GM21526 (cell line): ENCODE data around the gene CYP24A1.

Source experiments
- ATAC-seq: cut with Tn5 transposase; IDR thresholded peaks from one replicate; pipeline ENCODE4 v1.9.1; 2021; ENCODE audit warnings: moderate library complexity; ENCODE audit not compliant: unreplicated experiment, low FRiP score

CYP24A1 gene

DNA sequence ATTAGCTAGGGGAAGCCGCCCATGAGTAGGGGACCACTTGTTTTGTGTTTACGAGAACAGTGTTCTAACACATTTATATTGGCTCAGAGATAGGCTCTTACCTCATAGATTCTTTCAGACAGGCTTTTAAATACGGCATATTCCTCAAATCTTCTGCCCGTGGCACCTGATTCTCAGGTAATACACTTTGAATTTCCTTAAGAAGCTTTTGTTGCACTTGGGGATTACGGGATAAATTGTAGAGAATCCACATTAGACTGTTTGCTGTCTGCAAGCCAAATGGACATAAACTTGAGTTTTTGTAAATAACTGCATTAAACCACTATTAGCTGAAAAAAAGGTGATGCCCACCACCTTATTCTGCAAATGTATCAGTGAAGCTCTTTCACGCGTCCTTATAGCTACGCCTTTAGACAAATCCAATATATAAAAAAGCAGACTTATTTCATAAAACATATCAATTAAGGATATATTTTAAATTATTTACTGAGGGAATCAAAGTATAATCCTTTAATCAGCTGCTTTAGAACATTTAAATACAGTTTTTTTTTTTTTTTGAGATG lies 14.8 kb downstream of the CYP24A1 start:
- ATAC-seq, result no peak

DNA sequence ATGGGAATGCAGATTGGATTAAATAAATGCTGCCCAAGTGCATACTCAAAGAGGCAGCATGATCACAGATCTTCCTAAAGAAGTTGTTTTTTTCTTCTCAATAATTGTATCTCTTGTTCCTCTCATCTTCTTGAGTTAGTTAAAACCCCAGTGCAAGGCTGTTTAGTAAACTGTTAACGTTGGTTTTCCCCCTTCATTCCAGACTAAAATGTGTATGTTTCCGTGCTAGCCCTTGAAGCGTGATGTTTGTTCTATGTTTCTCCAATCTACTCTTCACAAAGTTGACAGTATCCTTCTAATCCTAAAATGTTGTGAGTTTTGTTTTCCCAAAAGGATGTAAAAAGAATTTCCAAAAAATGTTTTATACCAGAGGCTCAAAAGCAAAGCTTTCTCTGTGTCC lies 15.6 kb downstream of the CYP24A1 start:
- ATAC-seq, result no peak

DNA sequence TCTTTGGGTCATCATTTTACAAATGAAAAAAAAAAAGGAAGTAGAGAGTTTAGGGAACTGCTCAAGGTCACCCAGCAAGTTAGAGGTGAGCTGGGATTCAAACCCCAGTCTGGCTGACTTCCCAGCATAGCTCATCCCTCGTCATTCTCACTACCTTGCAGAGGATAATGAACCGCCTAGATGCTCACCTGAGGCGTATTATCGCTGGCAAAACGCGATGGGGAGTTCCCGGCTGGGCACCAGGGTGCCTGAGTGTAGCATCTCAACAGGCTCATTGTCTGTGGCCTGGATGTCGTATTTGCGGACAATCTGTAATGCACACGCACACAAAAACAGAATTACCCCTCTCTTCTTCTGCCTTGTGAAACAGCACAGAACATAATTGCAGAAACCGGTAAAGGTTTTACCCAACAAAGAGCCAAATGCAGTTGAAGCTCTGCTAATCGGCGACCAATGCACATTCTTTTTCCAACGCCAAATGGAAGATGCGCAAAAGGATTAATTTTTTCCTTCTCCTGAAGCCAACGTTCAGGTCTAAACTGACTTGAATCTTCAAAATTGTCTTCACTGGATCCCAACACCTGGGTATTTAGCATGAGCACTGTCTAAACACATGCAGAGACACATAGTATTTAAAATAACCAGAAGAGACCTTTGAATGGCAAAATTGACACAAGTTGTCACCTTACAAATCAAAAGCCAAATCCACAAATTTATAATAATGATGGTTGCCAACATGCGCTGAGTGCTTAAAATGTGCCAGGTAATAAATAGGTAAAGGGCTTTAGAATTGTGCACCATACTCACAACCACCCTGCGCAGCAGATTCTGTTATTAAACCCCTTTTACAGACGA lies 16.6 kb downstream of the CYP24A1 start:
- ATAC-seq, result no peak

DNA sequence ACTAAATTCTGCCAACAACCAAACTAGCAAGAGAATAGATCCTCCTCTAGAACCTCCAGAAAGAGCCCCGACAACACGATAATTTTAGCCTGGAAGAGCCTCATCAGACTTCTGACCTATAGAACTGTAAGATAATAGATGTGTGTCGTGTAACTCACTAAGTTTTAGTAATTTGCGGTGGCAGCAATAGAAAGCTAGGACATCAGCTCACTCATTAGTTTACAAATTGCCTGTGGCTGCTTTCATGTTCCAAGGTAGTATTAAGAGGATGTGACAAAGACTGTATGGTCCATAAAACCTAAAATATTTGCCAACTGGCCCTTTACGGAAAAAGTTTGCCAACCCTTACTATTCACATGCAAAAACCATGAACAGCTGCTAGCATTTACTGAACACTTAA lies 17.3 kb downstream of the CYP24A1 start:
- ATAC-seq, result no peak

DNA sequence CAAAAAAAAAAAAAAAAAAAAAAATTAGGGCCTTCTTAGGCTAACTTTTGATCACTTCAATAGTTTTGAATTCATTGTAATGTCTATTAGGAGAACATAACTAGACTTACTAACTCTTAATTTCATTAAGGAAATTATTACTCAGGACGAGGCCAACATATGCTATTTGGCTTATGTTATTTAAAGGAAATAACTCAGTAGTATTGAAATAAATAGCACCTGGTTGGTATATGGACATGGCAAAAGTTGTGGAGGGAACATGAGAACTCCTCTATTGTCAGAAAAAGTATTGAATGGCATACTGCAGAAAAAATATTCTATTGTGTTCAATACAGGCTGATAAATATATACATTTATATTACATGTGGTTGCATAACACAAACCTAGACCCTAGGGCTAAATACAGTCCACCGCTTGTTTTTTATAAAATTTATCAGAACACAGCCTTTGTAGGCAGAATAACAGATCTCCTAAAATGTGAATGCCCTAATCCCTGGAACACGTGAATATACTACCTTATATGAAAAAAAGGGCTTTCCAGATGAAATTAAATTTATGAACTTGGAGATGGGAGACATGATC lies 18.0 kb downstream of the CYP24A1 start:
- no peak for ATAC-seq

DNA sequence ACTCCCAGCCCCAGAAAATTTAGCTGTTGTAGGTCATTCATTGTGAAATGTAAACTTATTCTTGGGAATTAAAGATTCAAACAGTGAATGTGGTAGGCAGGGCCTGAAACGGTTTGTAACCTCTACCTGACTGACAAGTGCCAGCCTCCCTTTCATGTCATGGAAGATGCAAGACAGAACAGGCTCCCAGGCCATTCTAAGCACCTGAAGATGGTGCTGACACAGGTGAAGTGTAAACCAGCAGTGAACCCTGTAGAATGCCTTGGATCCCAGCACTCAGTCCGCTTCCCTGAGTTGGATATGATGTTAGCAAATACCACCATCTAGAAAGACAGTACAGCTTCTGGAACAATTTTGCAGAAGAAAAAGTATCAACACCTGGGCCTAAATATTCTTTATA lies 19.3 kb downstream of the CYP24A1 start:
- no peak for ATAC-seq

DNA sequence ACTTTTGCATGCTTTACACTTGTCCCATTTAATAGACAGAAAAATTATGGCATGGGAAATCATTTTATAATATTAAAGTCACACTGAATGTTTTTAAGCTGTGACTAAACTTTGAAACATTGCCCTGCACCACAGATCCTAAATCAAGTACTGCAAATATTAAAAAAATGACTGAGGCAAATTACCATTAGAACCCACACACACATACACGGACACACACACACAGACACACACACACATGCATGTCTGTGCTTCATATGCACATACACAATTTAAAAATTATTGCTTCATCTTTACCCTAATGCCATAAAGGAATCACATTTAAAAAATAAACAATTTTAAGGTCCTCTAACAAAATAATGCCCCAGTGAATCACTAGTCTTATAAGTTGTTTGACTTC lies 19.9 kb downstream of the CYP24A1 start:
- no peak for ATAC-seq

DNA sequence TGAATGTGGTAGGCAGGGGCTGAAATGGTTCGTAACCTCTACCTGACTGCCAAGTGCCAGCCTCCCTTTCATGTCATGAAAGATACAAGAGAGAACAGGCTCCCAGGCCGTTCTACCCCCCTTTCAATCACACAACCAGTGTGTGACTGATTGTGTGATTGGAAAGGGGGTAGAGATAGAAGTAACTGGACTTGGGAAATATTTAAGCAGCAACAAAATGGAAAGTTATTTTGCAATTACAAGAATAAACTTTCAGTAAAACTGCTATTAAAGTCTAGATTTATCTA lies 20.8 kb downstream of the CYP24A1 start:
- ATAC-seq, result no peak

DNA sequence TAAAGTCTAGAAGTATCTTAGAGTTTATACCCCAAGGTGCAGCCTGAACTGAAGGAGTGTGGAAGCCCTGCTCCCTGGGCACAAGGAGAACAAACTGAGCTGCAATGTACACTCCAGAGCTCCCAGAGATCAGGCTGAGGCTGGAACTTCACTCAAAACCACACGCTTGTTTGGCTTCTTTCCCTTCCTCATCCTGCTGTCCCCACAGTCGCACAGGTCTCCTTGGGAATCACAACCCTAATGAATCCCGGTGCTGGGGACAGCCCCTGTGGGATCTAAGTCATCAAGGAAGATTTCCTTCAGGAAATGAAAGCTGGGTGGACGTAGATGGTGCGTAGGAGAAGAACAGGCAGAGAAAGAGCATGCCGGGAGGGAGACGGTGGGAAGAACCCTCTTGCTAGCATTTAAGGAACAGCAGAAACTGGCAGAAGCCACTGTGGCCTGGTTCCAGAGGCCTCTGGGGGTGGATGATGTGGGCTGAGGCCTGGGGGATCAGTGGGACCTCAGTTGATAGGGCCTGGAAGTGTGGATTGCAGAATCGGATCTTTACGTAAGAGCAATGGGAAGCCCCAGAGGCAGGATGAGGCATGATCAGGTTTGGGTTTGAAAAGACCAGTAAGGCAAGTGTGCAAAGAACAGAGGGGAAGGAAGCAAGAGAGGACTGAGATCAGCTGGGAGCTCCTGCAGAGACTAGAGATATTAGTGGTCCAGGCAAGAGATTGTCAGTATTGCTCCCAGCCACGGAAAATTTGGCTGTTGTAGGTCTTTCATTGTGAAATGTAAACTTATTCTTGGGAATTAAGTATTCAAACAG lies 21.4 kb downstream of the CYP24A1 start:
- no peak for ATAC-seq

DNA sequence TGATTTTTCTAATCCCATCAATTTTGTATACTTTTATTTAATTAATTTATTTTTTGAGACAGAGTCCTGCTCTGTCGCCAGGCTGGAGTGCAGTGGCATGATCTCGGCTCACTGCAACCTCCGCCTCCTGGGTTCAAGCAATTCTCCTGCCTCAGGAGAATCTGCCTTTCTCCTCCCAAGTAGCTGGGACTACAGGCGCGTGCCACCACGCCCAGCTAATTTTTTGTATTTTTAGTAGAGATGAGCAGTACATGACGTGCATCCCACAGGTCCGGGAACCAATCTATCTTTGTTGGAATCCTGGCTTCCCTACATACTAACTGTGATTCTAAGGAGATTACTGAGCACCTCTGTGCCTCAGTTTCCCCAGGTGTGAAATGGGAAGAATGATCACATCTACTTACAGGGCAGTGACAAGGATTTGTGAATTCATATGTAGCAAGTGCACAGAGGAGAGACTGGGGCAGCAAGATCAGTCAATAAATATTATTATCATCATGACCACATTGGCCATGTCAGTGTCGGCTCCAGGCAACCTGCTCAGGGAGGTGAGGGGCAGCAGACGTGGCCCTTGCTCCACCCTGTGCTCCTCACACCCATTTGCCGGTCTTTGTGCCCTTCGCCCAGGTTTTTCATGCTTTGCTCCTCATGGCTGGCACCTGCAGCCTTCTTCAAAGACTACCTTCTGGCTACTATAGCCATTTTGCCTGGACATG lies 22.1 kb downstream of the CYP24A1 start:
- ATAC-seq, result no peak

DNA sequence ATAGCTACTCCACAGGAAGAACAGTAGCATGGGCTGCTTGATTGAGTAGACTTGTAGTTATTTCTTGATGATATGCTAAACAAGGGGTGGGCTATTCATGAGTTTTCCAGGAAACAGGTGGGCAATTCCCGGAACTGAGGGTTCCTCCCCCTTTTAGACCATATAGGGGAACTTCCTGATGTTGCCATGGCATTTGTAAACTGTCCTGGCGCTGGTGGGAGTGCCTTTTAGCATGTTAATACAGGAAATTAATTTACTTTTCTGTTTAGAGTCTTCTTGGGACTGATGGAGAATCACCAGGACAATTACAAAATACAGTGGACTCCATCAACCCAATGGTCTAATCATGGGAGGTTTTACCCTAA lies 22.7 kb downstream of the CYP24A1 start:
- no peak for ATAC-seq

DNA sequence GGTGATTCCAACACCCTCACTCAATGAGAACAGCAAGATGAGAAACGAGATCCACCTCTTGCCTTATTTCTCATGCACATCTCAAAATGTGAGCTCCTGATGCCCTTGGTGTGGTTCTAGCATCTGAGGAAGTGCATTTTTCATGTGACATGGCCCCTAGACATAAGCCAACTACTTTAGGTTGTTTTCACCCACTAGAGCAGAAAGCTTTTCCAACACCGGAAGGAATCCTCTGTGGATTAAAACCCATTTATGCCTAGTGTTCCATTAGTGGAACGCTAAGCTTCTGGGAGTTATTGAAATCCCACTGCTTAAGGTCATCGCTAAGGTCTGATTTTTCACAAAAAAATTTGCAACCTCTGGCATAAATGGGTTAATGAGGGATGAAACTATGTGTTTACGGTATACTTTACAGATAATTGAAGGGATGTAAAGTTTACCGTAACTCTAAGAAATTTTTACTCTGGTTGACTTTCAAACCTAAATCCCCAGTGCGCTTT lies 24.0 kb downstream of the CYP24A1 start:
- ATAC-seq, result no peak

DNA sequence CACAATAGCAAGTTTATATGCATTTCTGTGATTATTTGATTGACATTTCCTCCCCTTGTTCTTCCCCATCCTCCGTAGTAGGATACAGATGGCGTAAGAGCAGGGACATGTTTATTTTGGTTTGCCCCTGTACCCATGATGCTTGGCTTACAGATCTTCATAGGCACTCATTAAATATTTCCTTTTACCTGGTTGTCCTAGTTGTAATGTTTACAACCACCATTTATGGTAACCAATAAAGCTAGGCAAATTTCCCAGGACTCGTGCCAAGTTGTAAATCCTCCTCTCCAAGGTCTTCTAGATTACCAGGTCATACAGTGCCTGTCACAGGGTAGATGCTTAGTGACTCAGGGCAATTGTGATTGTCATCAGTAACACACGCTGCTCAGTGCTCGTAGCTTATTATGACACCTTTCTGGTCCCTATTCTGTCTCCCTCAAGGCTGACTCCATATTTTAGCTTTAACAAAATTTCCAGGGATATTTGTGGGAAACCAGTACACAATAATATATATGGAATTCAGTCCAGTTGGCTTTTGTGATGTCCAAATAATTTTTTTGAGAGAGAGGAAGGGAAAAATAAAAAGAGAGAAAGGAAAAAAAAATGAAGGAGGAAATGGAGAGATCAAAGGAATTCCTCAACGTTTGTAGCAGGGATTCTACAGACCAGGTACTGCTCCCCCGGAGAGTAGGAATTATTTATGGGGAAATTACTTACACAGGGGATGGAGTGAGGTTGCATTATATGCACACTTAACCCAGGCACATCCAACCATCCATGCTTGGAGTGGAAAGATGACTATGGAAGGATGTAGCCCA lies 24.6 kb downstream of the CYP24A1 start:
- no peak for ATAC-seq

DNA sequence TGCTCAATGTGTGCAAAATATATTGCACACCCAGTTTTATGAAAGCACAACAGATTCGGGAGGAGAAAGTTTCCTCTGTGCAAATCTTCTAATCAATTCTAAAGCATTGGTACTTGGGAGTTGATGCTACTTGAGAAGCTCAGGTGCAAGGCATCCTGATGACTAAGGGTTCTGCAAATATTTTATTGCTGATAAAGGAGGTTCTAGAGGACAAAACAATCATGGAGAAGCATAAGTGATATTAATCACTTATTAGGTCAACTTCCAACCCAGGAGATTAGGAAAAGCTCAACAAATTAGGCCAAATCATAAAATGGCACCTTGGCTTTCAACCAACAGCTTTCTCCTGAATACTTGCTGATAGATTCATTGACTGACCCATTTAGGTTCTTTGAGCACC lies 27.1 kb downstream of the CYP24A1 start:
- ATAC-seq, result no peak

DNA sequence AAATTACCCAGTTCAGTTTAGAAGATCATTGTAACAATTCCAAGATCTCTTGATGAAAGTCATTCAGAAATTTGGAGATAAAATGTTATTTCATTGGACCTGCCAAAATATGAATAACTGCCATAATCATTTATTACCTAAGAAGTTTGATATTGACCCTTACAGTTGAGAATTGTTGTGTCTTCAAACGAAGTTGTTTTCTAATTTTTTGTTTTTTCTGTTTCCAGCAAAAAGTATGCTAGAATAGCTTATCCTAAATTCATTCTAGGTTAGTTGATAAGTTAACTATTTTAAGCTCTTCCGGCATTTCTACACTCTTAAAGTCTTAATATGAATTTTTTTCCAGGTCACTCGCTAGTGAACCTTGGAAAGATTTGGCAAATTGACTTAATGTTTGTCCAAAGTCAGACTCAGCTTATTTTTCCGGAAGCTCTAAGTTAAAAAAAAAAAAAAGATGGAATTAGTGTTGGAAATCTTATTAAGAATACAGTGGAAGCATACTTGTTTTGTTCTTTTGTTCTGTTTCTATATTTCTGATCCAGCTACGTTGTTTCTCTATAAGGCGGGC lies 28.9 kb downstream of the CYP24A1 start:
- no peak for ATAC-seq

DNA sequence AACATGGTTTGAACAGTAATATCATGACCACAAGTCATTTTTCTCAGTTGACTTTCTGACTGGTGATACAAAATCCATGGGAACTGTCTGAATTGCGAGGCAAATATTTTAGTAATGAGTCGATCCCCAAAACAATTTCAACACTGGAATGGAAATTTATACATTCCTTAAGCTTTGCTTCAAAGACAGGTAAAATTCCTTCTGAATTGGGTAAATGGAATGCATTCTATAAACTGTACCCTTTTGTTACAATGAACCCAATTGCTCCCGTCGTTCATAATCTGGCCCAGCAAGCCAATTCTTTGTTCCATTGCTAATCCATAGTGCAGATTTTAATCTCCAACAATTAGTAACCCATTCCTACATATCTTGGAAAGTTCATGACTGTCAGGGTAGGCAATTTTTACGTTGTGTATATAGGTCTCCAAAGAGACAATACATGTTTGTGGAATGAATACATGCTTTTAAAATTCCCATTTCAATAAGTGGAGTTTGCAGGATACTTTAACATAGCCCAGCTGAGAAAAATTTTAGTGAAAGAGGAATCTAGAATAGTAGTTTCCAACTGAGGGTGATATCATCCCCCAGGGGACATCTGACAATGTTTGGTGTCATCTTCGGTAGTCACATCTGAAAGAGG lies 32.7 kb downstream of the CYP24A1 start:
- ATAC-seq, result no peak

DNA sequence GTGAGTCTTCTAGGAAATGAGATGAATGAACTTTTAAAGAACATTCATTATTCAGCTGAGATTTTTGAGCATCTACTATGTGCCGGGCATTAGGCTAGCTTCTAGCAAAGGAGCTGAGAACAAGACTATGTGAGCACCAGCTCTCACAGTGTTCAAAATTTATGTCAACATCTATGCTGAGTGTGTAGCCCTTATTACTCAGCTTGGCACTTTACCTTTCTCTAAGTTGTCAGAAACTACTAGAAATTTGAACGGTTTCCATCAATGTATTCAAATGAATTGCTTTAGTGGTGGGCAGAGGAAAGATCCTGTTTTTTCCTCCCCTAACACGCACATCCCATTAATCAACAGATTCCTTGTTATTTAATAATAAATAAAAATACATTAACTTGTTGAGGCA lies 33.3 kb downstream of the CYP24A1 start:
- no peak for ATAC-seq

DNA sequence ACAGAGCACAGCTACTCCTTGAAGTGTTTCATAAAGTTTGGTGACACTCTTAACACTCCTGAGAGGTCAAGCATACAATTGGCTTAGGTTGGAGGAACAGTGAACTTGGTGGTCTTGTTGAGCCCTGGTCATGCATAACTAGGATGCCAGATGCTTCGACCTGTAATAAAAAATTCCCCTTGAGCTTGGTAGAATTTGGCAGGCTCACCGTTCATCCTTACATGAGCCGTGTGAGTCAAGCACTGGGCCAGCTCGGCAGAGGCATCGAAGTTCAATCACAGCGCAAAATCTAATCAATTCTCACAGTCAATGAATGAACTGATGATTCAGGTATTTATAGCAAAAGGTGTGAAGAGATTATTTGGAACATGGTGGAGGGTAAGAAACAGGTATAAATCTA lies 33.7 kb downstream of the CYP24A1 start:
- ATAC-seq, result no peak

DNA sequence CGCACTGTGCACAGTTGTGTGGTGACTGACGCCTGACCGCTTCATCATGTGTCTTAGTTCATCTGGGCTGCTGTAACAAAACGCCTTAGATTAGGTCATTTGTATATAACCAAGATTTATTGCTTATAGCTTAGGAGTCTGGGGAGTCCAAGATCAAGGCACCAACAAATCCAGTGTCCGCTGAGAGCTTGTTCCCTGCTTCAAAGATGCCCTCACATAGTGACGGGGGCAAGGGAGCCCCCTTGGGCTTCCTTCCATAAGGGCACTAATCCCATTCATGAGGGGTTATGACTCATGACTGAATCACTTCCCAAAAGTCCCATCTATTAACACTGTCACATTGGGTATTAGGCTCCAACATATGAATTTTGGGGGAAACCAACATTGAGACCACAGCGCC lies 34.6 kb downstream of the CYP24A1 start:
- no peak for ATAC-seq
